Omental fat pad (tissue), 4 donors: ENCODE measurements around the gene ITPR2. TPM values are rescaled to one million over a fixed set of nuclear protein-coding genes. Genes with fewer than 3 reads are reported as not detected.
A peak's percentile ranks its signal among the peaks of the same experiment; 100 is the strongest.
"Not testable (repeated sequence)": the region's sequence is repeated elsewhere in the genome, so short reads cannot be mapped to it uniquely, and the experiment has no call there.

Source experiments
- ATAC-seq: fragments of 150-250 bp; one replicate; pipeline ENCODE4 v1.9.1; 2016; ENCODE audit warnings: mild to moderate bottlenecking, moderate library complexity; ENCODE audit not compliant: low FRiP score
- DNase-seq: peaks from one replicate; pipeline ENCODE4 v3.0.0-alpha.2; 2019; ENCODE audit warnings: low spot score
- CTCF ChIP-seq, 3 donors: fragments of 450-650 bp; IDR thresholded peaks; one replicate each; pipeline ENCODE4 v1.5.1; 2016 to 2017; ENCODE audit warnings: antibody characterized with exemption in 3 of 3, mild to moderate bottlenecking in 3 of 3, moderate library complexity in 2 of 3
- total RNA-seq, 4 donors: library from RNA; depleted of rRNA; stranded (reverse); fragments of >200 nt; gene quantifications; one replicate each; pipeline ENCODE4 v1.1.0, GENCODE V29; 2016

Gene ITPR2
- total RNA-seq, 4 donors from 2014 or later: 39.0 to 62.9 (median 47.4) TPM

- TF ChIP-seq CTCF (IDR thresholded peaks at IDR 0.05): no peak
- DNase-seq (no peak), ATAC-seq (no peak)
Observed at GRCh38 chr12:26791301-26791791, 41.6 kb downstream of the ITPR2 start.

- TF ChIP-seq CTCF (IDR thresholded peaks at IDR 0.05): no peak
- ATAC-seq: no peak
- no peak for DNase-seq
Observed at GRCh38 chr12:26790645-26790994, 42.4 kb downstream of the ITPR2 start.

- no peak for DNase-seq
- TF ChIP-seq CTCF (IDR thresholded peaks at IDR 0.05): no peak
- no peak for ATAC-seq
Observed at GRCh38 chr12:26789731-26790644, 43.0 kb downstream of the ITPR2 start.

- DNase-seq (no peak), ATAC-seq (peak; percentile 93)
- TF ChIP-seq CTCF (IDR thresholded peaks at IDR 0.05): no peak
Observed at GRCh38 chr12:26786865-26787514, 46.0 kb downstream of the ITPR2 start.

- peak; percentile 43 for ATAC-seq
- no peak for DNase-seq
- TF ChIP-seq CTCF (IDR thresholded peaks at IDR 0.05): no peak
Observed at GRCh38 chr12:26786491-26786864, 46.5 kb downstream of the ITPR2 start.

GRCh38 chr12:26783816-26784379 lies 49.1 kb downstream of the ITPR2 start:
- ATAC-seq, DNase-seq: not testable (repeated sequence)

- ATAC-seq: no peak
- no peak for TF ChIP-seq CTCF (IDR thresholded peaks at IDR 0.05)
- no peak for DNase-seq
Observed at GRCh38 chr12:26783131-26783526, 49.9 kb downstream of the ITPR2 start.
